ENCODE data around the gene FBXO30. TPM values are rescaled to one million over a fixed set of nuclear protein-coding genes. Genes with fewer than 3 reads are reported as not detected.

The FBXO30 gene
- total and polyA plus RNA-seq, 12 donors = 3.6 to 18.4 (median 13.2) TPM

- intact Hi-C loops (cut with DNase I) = no loop called here
- no peak overlapping the region for H3K27ac ChIP-seq
Measured at GRCh38 chr6:145860562-145860961, 46.0 kb upstream of the FBXO30 start.

DNA sequence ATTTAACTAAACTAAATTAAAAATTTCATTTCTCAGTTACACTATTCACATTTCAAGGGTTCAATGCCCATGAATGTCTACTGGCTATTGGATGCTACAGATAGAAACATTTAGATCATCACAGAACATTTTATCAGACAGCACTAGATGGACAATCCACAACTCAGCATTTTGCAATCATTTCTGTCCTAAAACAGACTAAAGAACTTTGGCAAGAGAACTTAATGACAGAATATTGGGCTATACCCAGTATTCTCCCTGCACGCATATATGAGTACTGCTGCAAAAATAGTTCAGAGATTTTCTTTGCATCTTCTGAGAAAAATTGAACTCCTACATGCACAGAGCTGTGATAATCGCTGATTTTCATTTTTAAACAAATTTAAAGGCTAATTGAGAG, 36.1 kb upstream of the FBXO30 start:
- H3K27ac ChIP-seq = peak overlapping the region in 5 of 10 donors; percentile 5 to 62 (median 26)

More at GRCh38 chr6:145860562-145860961, 46.0 kb upstream of the FBXO30 start:
- no peak for TF ChIP-seq CTCF (IDR thresholded peaks at IDR 0.05)
- Histone ChIP-seq H3K27me3 (no peaks in the 10 kb centered on the region), H3K9me3 (peaks cover 0 to 17% (median 12%) of the 10 kb centered on the region in 11 donors), H3K4me1 (peaks cover 0 to 22% (median 3%) of the 10 kb centered on the region in 9 donors), H3K36me3 (peaks cover 0 to 11% (median 4%) of the 10 kb centered on the region in 9 donors), H3K4me3 (no peak overlapping the region)
- ATAC-seq (no peak), DNase-seq (no peak)
- 98 to 99% methylated on average over 1 of the region's 1 CpG for WGBS, 2 donors

DNA sequence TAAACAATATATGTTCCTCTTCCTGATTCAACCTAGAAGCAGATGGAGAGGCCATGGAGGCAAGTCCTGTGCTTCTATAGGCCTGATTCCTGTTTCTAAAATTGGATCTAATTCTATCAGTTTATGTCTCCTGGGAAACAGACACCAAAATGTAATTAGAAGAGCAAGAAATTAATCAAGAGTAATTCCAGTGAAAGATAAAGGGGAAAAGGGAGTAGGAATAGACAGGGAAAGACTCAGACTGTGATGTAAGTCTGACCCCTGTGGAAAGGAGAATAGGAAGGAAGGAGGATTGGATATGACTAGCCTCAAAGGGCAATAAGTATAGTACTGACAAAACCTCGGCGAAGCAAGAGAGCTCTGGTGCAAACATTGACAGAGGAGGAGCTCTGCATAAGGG, 33.9 kb upstream of the FBXO30 start:
- no peaks in the 10 kb centered on the region for H3K27me3 ChIP-seq
- TF ChIP-seq CTCF (IDR thresholded peaks at IDR 0.05) = no peak
- H3K4me3 ChIP-seq = no peak overlapping the region
- WGBS, 2 donors = 65 to 70% methylated on average over 2 of the region's 2 CpGs
- peak overlapping the region in 2 of 10 donors; percentile 20 to 62 for H3K27ac ChIP-seq
- DNase-seq (no peak), ATAC-seq (no peak)
- H3K4me1 ChIP-seq = peaks cover 0 to 40% (median 24%) of the 10 kb centered on the region in 9 donors
- intact Hi-C loops (cut with DNase I) = no loop called here
- H3K9me3 ChIP-seq = no peaks in the 10 kb centered on the region
- H3K36me3 ChIP-seq = no peaks in the 10 kb centered on the region

More for the DNA sequence above, 36.1 kb upstream of the FBXO30 start:
- no peaks in the 10 kb centered on the region for H3K9me3 ChIP-seq
- intact Hi-C loops (cut with DNase I) = no loop called here
- H3K27me3 ChIP-seq = no peaks in the 10 kb centered on the region
- peak in 6 of 8 donors; percentile 29 to 72 (median 63) for ATAC-seq
- TF ChIP-seq CTCF (IDR thresholded peaks at IDR 0.05) = no peak
- no peak overlapping the region for H3K4me3 ChIP-seq
- H3K4me1 ChIP-seq = peaks cover 0 to 31% (median 15%) of the 10 kb centered on the region in 9 donors
- WGBS, 2 donors = 67 to 69% methylated on average over 2 of the region's 2 CpGs
- no peaks in the 10 kb centered on the region for H3K36me3 ChIP-seq
- DNase-seq = no peak

GRCh38 chr6:145845557-145845956, 31.0 kb upstream of the FBXO30 start:
- Histone ChIP-seq H3K27me3 (no peaks in the 10 kb centered on the region), H3K4me3 (no peak overlapping the region), H3K9me3 (no peaks in the 10 kb centered on the region), H3K36me3 (no peaks in the 10 kb centered on the region), H3K27ac (no peak overlapping the region), H3K4me1 (peaks cover 0 to 27% (median 22%) of the 10 kb centered on the region in 9 donors)
- DNase-seq (no peak), ATAC-seq (no peak)
- WGBS, 2 donors = 91 to 96% methylated on average over 3 of the region's 3 CpGs
- TF ChIP-seq CTCF (IDR thresholded peaks at IDR 0.05) = no peak
- intact Hi-C loops (cut with DNase I) = no loop called here

All from heart right ventricle (tissue), 16 donors.